Small intestine (tissue), 7 donors: Measurements from ENCODE around the gene PGAP3. TPM values are rescaled to one million over a fixed set of nuclear protein-coding genes. Genes with fewer than 3 reads are reported as not detected.

Experiments used
- DNase-seq, 2 donors: peaks; one replicate each; pipeline versions ENCODE4 v3.0.0 to v3.0.0-alpha.2; 2013
- FAIRE-seq: peaks from 2 replicates; lab custom pipeline; 2012; peaks lifted over from hg19 to GRCh38; lab: Jason Lieb, UNC
- H3K27ac ChIP-seq, 3 donors: one replicate each; pipeline ENCODE4 v1.5.1; 2013; ENCODE audit warnings: low read length in 2 of 3, mild to moderate bottlenecking in 2 of 3, control low read depth in 1 of 3, inconsistent platforms in 1 of 3, low read depth in 1 of 3, moderate library complexity in 1 of 3
- H3K27me3 ChIP-seq, 3 donors: one replicate each; pipeline ENCODE4 v1.6.1; 2013; ENCODE audit warnings: low read length in 3 of 3, inconsistent platforms in 1 of 3; ENCODE audit not compliant: control insufficient read depth in 3 of 3, insufficient read depth in 3 of 3
- H3K36me3 ChIP-seq, 3 donors: one replicate each; pipeline ENCODE4 v1.6.1; 2013; ENCODE audit warnings: low read length in 3 of 3, inconsistent platforms in 1 of 3, low read depth in 1 of 3, mild to moderate bottlenecking in 1 of 3, moderate library complexity in 1 of 3; ENCODE audit not compliant: control insufficient read depth in 3 of 3, insufficient read depth in 2 of 3
- H3K4me1 ChIP-seq, 3 donors: one replicate each; pipeline ENCODE4 v1.6.1; 2013; ENCODE audit warnings: low read length in 2 of 3, inconsistent platforms in 1 of 3, low read depth in 1 of 3, mild to moderate bottlenecking in 1 of 3, moderate library complexity in 1 of 3; ENCODE audit not compliant: control insufficient read depth in 3 of 3, insufficient read depth in 2 of 3
- H3K4me3 ChIP-seq, 3 donors: one replicate each; pipeline ENCODE4 v1.5.1; 2013; ENCODE audit warnings: low read length in 3 of 3, control low read depth in 1 of 3, inconsistent platforms in 1 of 3, low read depth in 1 of 3, mild to moderate bottlenecking in 1 of 3, moderate library complexity in 1 of 3
- H3K9me3 ChIP-seq, 2 donors: one replicate each; pipeline ENCODE4 v1.6.1; 2013; ENCODE audit warnings: low read depth in 1 of 2, low read length in 1 of 2; ENCODE audit not compliant: control insufficient read depth in 2 of 2, insufficient read depth in 1 of 2
- WGBS, 3 donors: extraction: QIAGEN DNeasy Blood & Tissue Kit; methylation state at CpG; one replicate each; pipeline ENCODE4 v1.1.7; 2013; 5-methylcytosine and 5-hydroxymethylcytosine counted together
- polyA plus RNA-seq, 4 donors: library from polyadenylated mRNA; stranded (reverse) in 3 of 4; unstranded in 1 of 4; fragments of 200-250 nt in 3 of 4; fragments of 120-200 nt in 1 of 4; gene quantifications; one replicate each; pipeline versions ENCODE4 v1.2.1 to v1.2.3, GENCODE V29; 2013
- donor health status: healthy with polysubstance abuse.
- donor health status: control.
- donor health status: control.
- donor health status: Bipolar disorder and iron deficiency.
- donor health status: healthy.

PGAP3 gene
- polyA plus RNA-seq, 4 donors, result 20.6 to 41.1 (median 28.6) TPM

DNA sequence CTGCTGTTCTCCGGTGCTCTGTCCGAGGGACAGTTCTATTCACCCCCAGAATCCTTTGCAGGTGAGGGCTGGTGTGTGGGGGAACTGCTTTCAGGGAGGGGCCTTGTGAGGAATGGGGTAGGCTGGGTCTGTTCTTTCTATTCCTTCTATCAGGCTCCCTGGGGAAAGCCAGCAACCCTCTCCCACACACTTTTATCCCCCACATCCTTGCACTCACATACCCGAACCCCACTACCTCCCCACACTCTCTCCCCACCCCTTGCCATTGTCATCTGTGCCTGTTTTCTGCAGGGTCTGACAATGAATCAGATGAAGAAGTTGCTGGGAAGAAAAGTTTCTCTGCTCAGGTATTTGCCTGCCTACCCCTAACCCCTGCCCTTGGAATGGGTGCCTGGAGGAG lies 29.1 kb downstream of the PGAP3 start:
- Histone ChIP-seq H3K27me3 (no peaks in the 10 kb centered on the region), H3K4me1 (peaks cover 0 to 9% (median 3%) of the 10 kb centered on the region in 3 donors), H3K27ac (no peak overlapping the region), H3K36me3 (peaks cover 15 to 91% (median 33%) of the 10 kb centered on the region in 3 donors), H3K4me3 (no peak overlapping the region), H3K9me3 (no peaks in the 10 kb centered on the region)
- WGBS, 3 donors, result 83 to 100% (median 89%) methylated on average over 1 to 3 of the region's 3 CpGs
- FAIRE-seq (no peak), DNase-seq (no peak)

DNA sequence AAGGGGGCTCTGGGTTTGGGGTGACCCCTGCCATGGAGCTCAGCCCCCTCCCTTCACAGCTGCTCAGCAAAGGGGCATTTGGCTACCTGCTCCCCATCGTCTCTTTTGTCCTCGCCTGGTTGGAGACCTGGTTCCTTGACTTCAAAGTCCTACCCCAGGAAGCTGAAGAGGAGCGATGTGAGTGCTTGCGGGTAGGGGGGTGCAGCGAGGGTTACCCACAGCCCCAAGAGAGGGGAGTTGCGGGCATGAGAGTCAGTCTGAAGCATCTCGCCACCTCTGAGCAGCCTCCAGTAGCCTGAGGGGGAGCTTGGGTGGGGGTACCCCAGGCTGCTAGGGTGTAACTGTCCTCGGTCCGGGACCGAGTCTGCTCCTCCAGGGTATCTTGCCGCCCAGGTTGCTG lies 29.5 kb downstream of the PGAP3 start:
- 90 to 96% (median 92%) methylated on average over 11 of the region's 11 CpGs for WGBS, 3 donors
- no peak overlapping the region for H3K4me3 ChIP-seq
- no peak for FAIRE-seq
- no peaks in the 10 kb centered on the region for H3K9me3 ChIP-seq
- no peak for DNase-seq
- H3K27me3 ChIP-seq, result no peaks in the 10 kb centered on the region
- peaks cover 0 to 10% (median 3%) of the 10 kb centered on the region in 3 donors for H3K4me1 ChIP-seq
- no peak overlapping the region for H3K27ac ChIP-seq
- H3K36me3 ChIP-seq, result peaks cover 15 to 95% (median 33%) of the 10 kb centered on the region in 3 donors

DNA sequence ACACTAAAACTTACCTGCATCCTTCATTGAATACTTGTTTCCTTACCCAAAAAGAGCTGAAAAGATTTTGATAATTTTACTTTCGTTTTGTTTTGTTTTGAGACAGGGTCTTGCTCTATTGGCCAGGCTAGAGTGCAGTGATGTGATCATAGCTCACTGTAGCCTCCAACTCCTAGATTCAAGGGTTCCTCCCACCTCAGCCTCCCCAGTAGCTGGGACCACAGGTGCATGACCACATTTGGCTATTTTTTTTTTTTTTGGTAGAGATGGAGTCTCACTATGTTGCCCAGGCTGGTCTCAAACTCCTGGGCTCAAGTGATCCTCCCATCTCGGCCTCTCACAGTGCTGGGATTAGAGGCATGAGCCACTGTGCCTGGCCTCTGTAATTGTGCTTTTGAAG lies 32.8 kb downstream of the PGAP3 start:
- Histone ChIP-seq H3K27ac (no peak overlapping the region), H3K9me3 (no peaks in the 10 kb centered on the region), H3K27me3 (no peaks in the 10 kb centered on the region), H3K36me3 (peaks cover 3 to 80% (median 19%) of the 10 kb centered on the region in 3 donors), H3K4me1 (peaks cover 2 to 28% (median 4%) of the 10 kb centered on the region in 3 donors), H3K4me3 (no peak overlapping the region)
- 93% methylated on average over 2 of the region's 2 CpGs for WGBS, 3 donors
- no peak for DNase-seq
- no peak for FAIRE-seq

- Histone ChIP-seq H3K4me3 (no peak overlapping the region), H3K4me1 (peaks cover 2 to 28% (median 4%) of the 10 kb centered on the region in 3 donors), H3K9me3 (no peaks in the 10 kb centered on the region), H3K27me3 (no peaks in the 10 kb centered on the region), H3K36me3 (peaks cover 0 to 71% (median 12%) of the 10 kb centered on the region in 3 donors), H3K27ac (no peak overlapping the region)
- 50 to 63% (median 50%) methylated on average over 14 of the region's 14 CpGs for WGBS, 3 donors
- DNase-seq (peak; percentile 74 to 76), FAIRE-seq (no peak)
Observed at GRCh38 chr17:39653662-39654331, 34.1 kb downstream of the PGAP3 start.

GRCh38 chr17:39653316-39653661 lies 34.6 kb downstream of the PGAP3 start:
- peak overlapping the region in 1 of 3 donors; percentile 49 for H3K27ac ChIP-seq
- no peak for FAIRE-seq
- 58 to 77% (median 73%) methylated on average over 11 to 12 of the region's 12 CpGs for WGBS, 3 donors
- H3K36me3 ChIP-seq, result peaks cover 0 to 69% (median 9%) of the 10 kb centered on the region in 3 donors
- H3K4me1 ChIP-seq, result peaks cover 2 to 33% (median 4%) of the 10 kb centered on the region in 3 donors
- H3K27me3 ChIP-seq, result no peaks in the 10 kb centered on the region
- no peak overlapping the region for H3K4me3 ChIP-seq
- H3K9me3 ChIP-seq, result no peaks in the 10 kb centered on the region
- DNase-seq, result peak in 1 of 2 donors; percentile 9

DNA sequence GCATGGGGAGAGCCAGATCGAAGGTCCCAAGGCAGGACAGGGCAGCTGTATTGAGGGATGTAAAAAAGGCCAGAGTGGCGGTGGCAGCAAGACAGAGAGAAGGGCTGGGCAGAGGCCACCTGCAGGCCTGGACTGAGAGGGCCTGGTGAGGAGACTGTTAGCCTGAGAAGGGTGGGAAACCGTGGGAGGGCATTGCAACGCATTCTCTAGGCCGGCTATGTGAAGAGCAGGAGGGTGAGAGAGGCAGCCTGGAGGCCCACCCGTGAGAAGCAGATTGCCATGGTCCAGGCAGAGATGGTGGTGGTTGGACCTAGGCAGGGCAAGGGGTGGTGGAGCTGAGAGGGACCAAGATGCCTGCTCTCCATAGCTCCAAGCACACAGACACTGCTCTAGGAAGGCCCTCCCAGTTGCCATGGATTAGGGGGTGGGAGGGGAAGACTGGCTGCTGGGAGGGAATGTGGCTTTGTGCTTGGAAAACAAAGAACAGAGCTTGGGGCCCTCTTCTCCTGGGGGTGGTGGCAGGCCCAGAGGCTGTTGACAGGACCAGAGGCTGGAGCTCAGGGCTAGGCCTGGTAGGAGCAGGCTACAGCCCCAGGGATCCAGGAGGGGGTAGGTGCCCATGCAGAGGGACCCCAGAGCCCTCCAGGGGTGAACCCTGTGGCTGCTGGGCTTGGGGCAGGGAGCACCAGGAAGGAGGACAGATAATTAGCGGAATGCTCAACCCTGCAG lies 35.1 kb downstream of the PGAP3 start:
- peaks cover 2 to 35% (median 4%) of the 10 kb centered on the region in 3 donors for H3K4me1 ChIP-seq
- WGBS, 3 donors, result 22 to 47% (median 40%) methylated on average over 7 of the region's 7 CpGs
- DNase-seq, result peak in 1 of 2 donors; percentile 51
- no peaks in the 10 kb centered on the region for H3K9me3 ChIP-seq
- no peaks in the 10 kb centered on the region for H3K27me3 ChIP-seq
- no peak overlapping the region for H3K4me3 ChIP-seq
- peaks cover 0 to 64% (median 6%) of the 10 kb centered on the region in 3 donors for H3K36me3 ChIP-seq
- no peak for FAIRE-seq
- peak overlapping the region in 2 of 3 donors; percentile 49 to 75 for H3K27ac ChIP-seq

GRCh38 chr17:39651923-39652586 lies 35.8 kb downstream of the PGAP3 start:
- H3K27ac ChIP-seq, result peak overlapping the region in 2 of 3 donors; percentile 49 to 75
- no peaks in the 10 kb centered on the region for H3K9me3 ChIP-seq

GRCh38 chr17:39650121-39650579 lies 37.7 kb downstream of the PGAP3 start:
- no peak overlapping the region for H3K4me3 ChIP-seq
- peaks cover 2 to 39% (median 4%) of the 10 kb centered on the region in 3 donors for H3K4me1 ChIP-seq
- no peak for FAIRE-seq
- no peak overlapping the region for H3K27ac ChIP-seq
- 89 to 96% (median 89%) methylated on average over 11 of the region's 11 CpGs for WGBS, 3 donors
- H3K9me3 ChIP-seq, result no peaks in the 10 kb centered on the region
- H3K36me3 ChIP-seq, result peaks cover 0 to 57% (median 0%) of the 10 kb centered on the region in 3 donors
- no peaks in the 10 kb centered on the region for H3K27me3 ChIP-seq
- no peak for DNase-seq

More at GRCh38 chr17:39651923-39652586, 35.8 kb downstream of the PGAP3 start:
- Histone ChIP-seq H3K4me1 (peaks cover 2 to 35% (median 4%) of the 10 kb centered on the region in 3 donors), H3K4me3 (no peak overlapping the region), H3K36me3 (peaks cover 0 to 62% (median 5%) of the 10 kb centered on the region in 3 donors), H3K27me3 (no peaks in the 10 kb centered on the region)
- 23 to 48% (median 39%) methylated on average over 8 of the region's 8 CpGs for WGBS, 3 donors
- no peak for FAIRE-seq
- DNase-seq, result peak; percentile 59 to 64
